ENCODE results near the gene SIRT1. TPM values are rescaled to one million over a fixed set of nuclear protein-coding genes. Genes with fewer than 3 reads are reported as not detected.
"Not testable (repeated sequence)": the region's sequence is repeated elsewhere in the genome, so short reads cannot be mapped to it uniquely, and the experiment has no call there.

Gene SIRT1
- polyA plus RNA-seq, 1 donor, result 19.9 TPM

GRCh38 chr10:67955614-67956013 is 71.2 kb downstream of the SIRT1 start:
- no peak for DNase-seq (ENCODE audit: low read depth)

GRCh38 chr10:67959839-67960476 is 75.5 kb downstream of the SIRT1 start:
- no peak for DNase-seq (ENCODE audit: low read depth)

GRCh38 chr10:67965456-67965855 is 81.0 kb downstream of the SIRT1 start:
- DNase-seq (ENCODE audit: low read depth), result no peak

- not testable (repeated sequence) for DNase-seq (ENCODE audit: low read depth)
These were observed 81.6 kb downstream of the SIRT1 start for GRCh38 chr10:67966035-67966434.

Other genes with a start within 250 kb of the SIRT1 start
- gene CTNNA3, start 188.5 kb upstream of the SIRT1 start, polyA plus RNA-seq (ENCODE audit: insufficient read length), result 12.6 TPM
- 5.6 TPM for gene DNAJC12, start 46.5 kb upstream of the SIRT1 start, polyA plus RNA-seq (ENCODE audit: insufficient read length)
- gene HERC4, start 190.6 kb downstream of the SIRT1 start, polyA plus RNA-seq (ENCODE audit: insufficient read length), result 32.1 TPM
- gene MYPN, start 224.8 kb downstream of the SIRT1 start, polyA plus RNA-seq (ENCODE audit: insufficient read length), result 93.8 TPM

All from forelimb muscle (tissue), 1 donor.